Ascending aorta (tissue), 2 donors: ENCODE measurements around the gene FAM168A. TPM values are rescaled to one million over a fixed set of nuclear protein-coding genes. Genes with fewer than 3 reads are reported as not detected.

Experiments used
- DNase-seq, 2 donors: peaks; one replicate each; pipeline ENCODE4 v3.0.0-alpha.2; 2019; ENCODE audit warnings: low spot score in 2 of 2
- H3K27ac ChIP-seq, 2 donors: fragments of 200-600 bp; sonication (generic); one replicate each; pipeline ENCODE4 v1.5.1; 2016 to 2017; ENCODE audit warnings: mild to moderate bottlenecking in 1 of 2
- H3K27me3 ChIP-seq: fragments of 200-600 bp; sonication (generic); one replicate; pipeline ENCODE4 v1.5.1; 2017
- H3K36me3 ChIP-seq, 2 donors: fragments of 200-600 bp; sonication (generic); one replicate each; pipeline ENCODE4 v1.5.1; 2016
- H3K4me1 ChIP-seq, 2 donors: fragments of 200-600 bp; sonication (generic); one replicate each; pipeline ENCODE4 v1.5.1; 2016 to 2017; ENCODE audit warnings: mild to moderate bottlenecking in 1 of 2
- H3K4me3 ChIP-seq, 2 donors: fragments of 200-600 bp; sonication (generic); one replicate each; pipeline ENCODE4 v1.5.1; 2016 to 2017; ENCODE audit warnings: mild to moderate bottlenecking in 1 of 2
- H3K9me3 ChIP-seq, 2 donors: fragments of 200-600 bp; sonication (generic); one replicate each; pipeline ENCODE4 v1.5.1; 2016
- intact Hi-C: fragments of 100-400 bp; cut with DNase I; formaldehyde crosslinking; loops from one replicate; pipeline ENCODE4 v1.15.1; 2023
- total RNA-seq: library from RNA; depleted of rRNA; stranded (reverse); fragments of >200 nt; gene quantifications from one replicate; pipeline ENCODE4 v1.1.0, GENCODE V29; 2016
- TF ChIP-seq, protein P1 (sequence below), 3 experiments: fragments of 200-600 bp in 2 of 3; fragments of 450-650 bp in 1 of 3; sonication (generic) in 2 of 3; IDR thresholded peaks; one replicate each; pipeline ENCODE4 v1.5.1; 2016 to 2019; ENCODE audit warnings: antibody characterized with exemption in 3 of 3, mild to moderate bottlenecking in 1 of 3, moderate library complexity in 1 of 3

FAM168A gene
- total RNA-seq, 1 donor from 2014 or later = 44.1 TPM

DNA sequence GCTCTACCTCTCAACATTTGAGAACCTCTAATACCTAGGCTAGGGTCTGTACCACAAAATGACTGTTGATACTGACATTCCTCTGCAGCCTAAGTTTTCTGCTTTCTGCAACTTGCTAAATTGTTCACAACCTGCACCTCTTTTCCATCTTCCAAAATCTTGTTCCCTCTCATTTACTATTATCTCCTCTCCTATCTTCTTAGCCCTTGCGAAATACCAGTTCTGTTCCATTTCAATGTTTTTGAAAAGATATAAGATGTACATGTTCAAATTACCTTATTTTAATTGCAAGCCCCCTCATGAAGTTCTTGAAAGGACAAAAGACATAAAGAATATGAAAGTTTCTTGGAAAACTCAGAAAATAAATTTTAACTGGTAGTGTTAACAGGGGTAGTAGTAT is 72.3 kb downstream of the FAM168A start:
- Histone ChIP-seq H3K27me3 (no peaks in the 10 kb centered on the region), H3K4me3 (no peak overlapping the region), H3K9me3 (no peaks in the 10 kb centered on the region), H3K27ac (no peak overlapping the region), H3K36me3 (no peaks in the 10 kb centered on the region), H3K4me1 (peaks cover 0 to 3% of the 10 kb centered on the region in 2 donors)
- DNase-seq = no peak
- intact Hi-C loops = no loop called here
- TF ChIP-seq, protein P1, sequence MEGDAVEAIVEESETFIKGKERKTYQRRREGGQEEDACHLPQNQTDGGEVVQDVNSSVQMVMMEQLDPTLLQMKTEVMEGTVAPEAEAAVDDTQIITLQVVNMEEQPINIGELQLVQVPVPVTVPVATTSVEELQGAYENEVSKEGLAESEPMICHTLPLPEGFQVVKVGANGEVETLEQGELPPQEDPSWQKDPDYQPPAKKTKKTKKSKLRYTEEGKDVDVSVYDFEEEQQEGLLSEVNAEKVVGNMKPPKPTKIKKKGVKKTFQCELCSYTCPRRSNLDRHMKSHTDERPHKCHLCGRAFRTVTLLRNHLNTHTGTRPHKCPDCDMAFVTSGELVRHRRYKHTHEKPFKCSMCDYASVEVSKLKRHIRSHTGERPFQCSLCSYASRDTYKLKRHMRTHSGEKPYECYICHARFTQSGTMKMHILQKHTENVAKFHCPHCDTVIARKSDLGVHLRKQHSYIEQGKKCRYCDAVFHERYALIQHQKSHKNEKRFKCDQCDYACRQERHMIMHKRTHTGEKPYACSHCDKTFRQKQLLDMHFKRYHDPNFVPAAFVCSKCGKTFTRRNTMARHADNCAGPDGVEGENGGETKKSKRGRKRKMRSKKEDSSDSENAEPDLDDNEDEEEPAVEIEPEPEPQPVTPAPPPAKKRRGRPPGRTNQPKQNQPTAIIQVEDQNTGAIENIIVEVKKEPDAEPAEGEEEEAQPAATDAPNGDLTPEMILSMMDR (IDR thresholded peaks at IDR 0.05) = no peak

DNA sequence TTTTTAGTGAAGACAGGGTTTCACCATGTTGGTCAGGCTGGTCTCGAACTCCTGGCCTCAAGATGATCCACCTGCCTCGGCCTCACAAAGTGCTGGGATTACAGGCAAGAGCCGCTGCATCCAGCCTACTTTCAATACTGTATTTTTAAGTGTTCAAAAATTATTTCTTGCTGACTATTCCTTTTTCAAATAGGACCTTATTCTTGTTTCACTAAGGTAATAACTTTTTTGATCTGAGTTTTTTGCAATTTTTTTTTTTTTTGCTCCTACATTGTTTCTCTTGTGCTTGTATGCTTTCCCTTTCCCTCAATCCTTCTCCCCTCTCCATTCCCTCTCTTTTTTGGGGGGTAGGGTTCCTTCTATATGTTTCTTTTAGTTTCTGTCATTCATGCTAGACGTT is 73.1 kb downstream of the FAM168A start:
- Histone ChIP-seq H3K27me3 (no peaks in the 10 kb centered on the region), H3K4me1 (peaks cover 0 to 3% of the 10 kb centered on the region in 2 donors), H3K36me3 (no peaks in the 10 kb centered on the region), H3K27ac (no peak overlapping the region), H3K4me3 (no peak overlapping the region), H3K9me3 (no peaks in the 10 kb centered on the region)
- TF ChIP-seq, protein P1 (IDR thresholded peaks at IDR 0.05) = no peak
- intact Hi-C loops = no loop called here
- no peak for DNase-seq

DNA sequence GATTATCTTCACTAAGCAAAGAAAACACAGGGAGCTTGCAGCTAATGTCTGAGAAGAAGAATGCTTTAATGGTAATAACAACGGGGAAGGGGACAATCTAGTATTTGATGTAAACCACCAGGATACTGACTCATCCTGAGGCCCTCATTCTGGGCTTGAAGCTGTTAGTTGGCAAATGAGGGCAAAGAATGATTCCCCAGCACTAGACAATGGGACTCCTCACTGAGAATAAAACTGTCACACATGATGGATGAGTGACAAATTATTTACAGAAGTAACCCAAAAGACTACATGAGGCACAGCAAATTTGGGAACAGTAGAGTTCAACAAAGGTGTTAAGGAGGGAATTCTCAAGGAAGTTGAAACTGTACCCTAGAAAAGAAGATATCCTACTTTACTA is 76.3 kb downstream of the FAM168A start:
- H3K4me3 ChIP-seq = no peak overlapping the region
- TF ChIP-seq, protein P1 (IDR thresholded peaks at IDR 0.05) = no peak
- intact Hi-C loops = no loop called here

DNA sequence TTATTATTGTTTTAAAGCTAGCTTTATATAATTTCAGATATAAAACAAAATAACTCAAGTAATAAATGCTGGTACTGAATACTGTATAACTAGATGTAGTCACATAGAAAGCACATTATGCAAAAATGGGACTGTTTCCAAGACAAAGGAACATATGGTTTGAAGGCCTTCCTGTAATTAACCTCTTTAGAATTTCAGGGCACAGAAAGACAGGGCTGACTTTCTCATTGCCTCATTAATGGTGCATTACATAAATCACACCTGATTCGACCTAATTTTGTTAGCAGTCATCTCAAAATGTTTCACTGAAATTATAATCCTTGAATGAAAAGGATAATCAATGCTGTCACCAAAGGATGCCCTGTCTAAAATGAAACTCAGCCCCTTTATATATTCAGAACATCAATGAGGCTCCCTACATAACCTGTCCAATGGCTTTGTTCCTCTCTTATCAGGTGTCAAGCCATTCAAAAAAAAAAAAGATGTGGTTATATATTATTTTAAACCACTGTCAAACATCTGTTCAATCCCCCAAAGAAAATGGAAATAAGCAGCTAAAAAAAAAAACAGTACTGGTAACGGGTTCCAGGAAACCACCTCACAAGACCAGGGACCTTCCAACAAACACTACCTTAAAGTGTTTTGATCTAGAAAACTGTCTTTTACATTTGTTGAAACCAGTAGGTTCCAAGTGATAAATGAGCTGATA is 77.4 kb downstream of the FAM168A start:
- no peak overlapping the region for H3K27ac ChIP-seq
- H3K36me3 ChIP-seq = no peaks in the 10 kb centered on the region
- no peak for DNase-seq
- no peaks in the 10 kb centered on the region for H3K4me1 ChIP-seq
- no peaks in the 10 kb centered on the region for H3K27me3 ChIP-seq
- H3K4me3 ChIP-seq = no peak overlapping the region
- no peaks in the 10 kb centered on the region for H3K9me3 ChIP-seq
- TF ChIP-seq, protein P1 (IDR thresholded peaks at IDR 0.05) = no peak
- intact Hi-C loops = no loop called here

More for the DNA sequence above, 76.3 kb downstream of the FAM168A start:
- Histone ChIP-seq H3K27ac (no peak overlapping the region), H3K27me3 (no peaks in the 10 kb centered on the region), H3K4me1 (no peaks in the 10 kb centered on the region), H3K36me3 (no peaks in the 10 kb centered on the region), H3K9me3 (no peaks in the 10 kb centered on the region)
- no peak for DNase-seq

DNA sequence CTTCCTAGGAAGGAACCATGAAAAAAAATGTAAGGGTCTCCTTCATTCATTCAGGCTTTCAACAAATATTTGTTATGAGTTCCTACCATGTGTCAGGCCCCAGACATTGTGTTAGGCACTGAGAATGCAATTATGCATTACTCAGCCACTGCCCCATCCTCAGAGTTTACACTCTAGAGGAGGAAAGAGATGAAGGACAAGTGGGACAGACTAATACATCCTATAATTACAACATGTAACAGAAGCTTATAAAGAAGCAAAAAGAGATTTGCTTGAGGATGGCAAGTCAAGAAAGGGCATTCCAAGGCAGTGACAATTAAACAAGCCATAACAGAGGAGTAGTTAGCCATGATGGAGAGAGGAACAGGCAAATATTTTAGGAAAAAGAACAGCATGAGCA is 78.6 kb downstream of the FAM168A start:
- no peak for DNase-seq
- no peaks in the 10 kb centered on the region for H3K36me3 ChIP-seq
- TF ChIP-seq, protein P1 (IDR thresholded peaks at IDR 0.05) = no peak
- no peaks in the 10 kb centered on the region for H3K9me3 ChIP-seq
- H3K4me3 ChIP-seq = no peak overlapping the region
- H3K27ac ChIP-seq = no peak overlapping the region
- no peaks in the 10 kb centered on the region for H3K27me3 ChIP-seq
- H3K4me1 ChIP-seq = no peaks in the 10 kb centered on the region
- intact Hi-C loops = no loop called here
